ENCODE measurements around the gene HMGXB3. TPM values are rescaled to one million over a fixed set of nuclear protein-coding genes. Genes with fewer than 3 reads are reported as not detected.
A peak's percentile ranks its signal among the peaks of the same experiment; 100 is the strongest.

Gene HMGXB3
- total RNA-seq, 1 donor from 2014 or later = 50.4 TPM

DNA sequence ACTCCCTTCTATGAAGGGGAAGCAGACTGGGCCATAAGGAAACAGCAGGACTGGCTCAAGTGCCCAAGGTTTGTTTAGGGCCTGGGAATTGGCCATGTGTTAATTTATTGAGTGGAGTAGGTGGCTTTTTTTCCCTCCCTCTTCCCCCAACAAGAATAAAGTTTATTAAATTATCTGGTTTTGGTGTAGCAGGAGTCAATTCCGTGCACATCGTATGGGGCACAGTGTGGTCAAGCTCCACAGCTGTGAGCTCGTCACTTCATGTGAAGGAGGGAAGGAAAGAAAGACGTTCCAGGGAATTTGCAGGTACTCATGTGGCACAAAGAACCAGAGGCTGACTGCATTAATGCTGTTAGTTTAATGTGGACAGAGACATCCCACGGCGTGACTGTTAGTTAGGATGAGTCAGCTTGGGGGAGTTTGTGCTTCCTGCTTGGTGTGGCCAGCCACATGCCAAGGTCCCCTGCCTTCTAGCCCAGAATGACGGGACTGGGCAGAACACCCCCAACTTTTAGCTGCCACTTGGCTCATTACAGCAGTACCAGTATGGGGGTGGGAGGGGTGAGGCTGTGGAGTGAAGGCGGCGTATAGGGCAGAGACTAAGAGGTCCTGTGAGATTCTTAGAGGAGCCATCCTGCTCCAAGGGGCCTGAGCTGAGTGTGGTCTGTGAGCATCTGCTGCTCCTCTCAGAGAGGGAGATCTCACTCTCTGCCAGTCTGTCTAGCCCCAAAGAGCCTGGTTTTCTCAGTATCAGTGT lies 52.6 kb downstream of the HMGXB3 start:
- DNase-seq (ENCODE audit: low read depth) = peak; percentile 82

DNA sequence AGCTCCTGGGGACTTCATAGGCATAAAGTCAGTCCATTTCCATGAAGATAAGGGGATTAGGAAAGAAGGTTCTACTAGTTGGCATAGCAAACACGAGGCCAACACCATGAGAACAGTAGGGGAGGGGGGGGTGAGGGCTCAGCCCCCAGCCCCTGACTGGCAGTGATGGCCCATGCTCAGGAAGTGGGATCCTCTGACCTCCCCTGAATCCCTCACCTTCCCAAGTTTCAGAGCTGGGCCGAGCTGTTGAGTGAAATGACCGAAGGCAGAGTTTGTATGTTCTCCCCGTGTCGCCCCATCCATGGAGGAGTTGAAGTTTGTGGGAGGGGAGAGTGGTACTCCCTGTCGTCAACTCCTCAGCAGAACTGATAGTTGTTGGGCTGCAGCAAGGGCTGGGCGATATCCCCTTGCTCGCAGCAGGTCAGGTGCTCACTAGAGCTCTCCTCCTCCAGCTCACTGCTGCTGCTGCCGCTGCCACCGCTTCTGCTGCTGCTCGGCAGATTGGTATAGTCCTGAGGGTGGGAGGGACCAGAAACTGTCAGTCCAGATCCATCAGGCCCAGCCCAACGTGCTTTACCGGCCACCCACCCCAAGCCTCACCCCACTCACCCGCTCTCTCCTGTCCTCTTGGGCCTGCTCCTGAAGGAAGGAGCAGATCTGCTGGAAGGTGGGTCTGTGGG lies 53.3 kb downstream of the HMGXB3 start:
- no peak for DNase-seq (ENCODE audit: low read depth)

DNA sequence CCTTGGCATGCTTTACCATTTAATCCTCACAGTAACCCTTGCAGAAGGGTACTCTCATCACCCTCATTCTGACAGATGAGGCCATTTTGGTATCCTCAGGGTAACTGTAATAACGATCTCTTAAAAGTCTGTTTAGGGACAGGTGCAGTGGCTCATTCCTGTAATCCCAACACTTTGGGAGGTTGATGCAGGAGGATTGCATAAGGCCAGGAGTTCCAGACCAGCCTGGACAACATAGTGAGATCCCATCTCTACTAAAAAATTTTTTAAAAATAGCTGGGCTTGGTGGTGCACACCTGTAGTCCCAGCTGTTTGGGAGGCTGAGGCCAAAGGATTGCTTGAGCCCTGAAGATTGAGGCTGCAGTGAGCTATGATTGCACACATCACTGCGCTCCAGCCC lies 54.0 kb downstream of the HMGXB3 start:
- no peak for DNase-seq (ENCODE audit: low read depth)

DNA sequence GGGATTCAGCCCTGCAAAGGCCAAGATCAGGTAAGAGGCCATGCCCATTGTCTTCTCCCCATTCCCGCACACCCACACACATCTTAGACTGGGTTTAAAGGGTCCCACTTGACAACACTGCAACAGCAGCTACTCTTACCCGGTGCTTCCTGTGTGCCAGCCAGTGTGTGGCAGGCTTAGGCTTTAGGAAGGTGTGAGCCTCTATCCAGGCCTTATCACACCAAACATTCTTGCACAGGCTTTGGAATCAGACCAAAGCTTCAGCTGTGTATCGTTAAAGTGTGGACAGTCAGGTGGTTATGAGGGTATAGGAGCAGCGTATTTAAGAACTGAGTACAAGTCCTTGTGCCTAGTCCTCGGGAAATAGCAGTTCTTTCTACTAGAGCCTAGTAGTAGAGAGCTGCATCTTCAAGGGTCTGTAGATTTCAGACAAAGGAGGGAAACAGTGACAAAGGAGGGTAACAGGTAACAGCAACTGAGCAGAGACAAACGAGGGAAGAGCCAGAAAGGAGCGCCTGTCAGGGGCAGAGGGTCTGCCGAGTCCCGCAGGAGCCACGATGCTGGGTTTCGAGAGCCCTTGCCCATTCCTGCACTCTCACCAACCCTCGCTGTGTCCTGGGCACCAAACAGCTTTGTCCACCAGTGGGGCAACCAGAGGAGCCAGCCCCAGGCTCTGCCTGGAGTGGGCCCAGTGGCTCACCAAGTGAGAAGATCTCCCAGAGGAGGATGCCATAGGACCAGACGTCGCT lies 55.0 kb downstream of the HMGXB3 start:
- DNase-seq (ENCODE audit: low read depth) = no peak

DNA sequence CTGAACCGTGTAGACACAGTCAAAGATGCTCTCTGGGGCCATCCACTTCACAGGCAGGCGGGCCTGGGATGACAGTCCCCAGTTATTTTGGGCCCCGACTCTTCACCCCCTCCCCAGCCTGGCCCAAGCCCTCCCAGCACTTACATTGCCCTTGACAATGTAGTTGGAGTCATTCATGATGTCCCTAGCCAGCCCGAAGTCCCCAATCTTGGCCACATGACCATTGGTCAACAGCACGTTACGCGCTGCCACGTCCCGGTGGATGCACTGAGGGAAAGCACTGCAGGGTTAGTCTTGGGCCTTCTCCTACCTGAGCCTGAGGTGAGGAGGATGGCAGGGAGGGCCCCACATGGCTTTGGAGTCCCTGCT lies 55.5 kb downstream of the HMGXB3 start:
- no peak for DNase-seq (ENCODE audit: low read depth)

DNA sequence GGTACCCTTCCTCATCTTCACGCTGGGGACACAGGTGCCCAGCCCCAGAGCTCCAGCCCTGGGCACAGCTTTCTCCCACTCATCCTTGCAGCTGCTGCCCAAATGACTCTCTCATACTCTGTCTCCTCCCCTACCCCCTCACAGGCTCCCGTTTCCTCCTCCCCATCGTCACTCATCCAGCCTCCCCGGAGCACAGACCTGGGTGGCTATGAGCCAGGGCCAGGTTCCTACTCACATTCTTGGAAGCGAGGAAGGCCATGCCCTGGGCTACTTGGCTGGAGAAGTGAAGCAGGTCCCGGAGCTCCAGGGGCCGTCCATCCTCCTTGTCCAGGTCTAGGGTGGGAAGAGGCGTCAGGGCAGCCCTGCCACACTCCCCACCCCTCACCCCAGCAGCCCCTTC lies 56.5 kb downstream of the HMGXB3 start:
- no peak for DNase-seq (ENCODE audit: low read depth)

DNA sequence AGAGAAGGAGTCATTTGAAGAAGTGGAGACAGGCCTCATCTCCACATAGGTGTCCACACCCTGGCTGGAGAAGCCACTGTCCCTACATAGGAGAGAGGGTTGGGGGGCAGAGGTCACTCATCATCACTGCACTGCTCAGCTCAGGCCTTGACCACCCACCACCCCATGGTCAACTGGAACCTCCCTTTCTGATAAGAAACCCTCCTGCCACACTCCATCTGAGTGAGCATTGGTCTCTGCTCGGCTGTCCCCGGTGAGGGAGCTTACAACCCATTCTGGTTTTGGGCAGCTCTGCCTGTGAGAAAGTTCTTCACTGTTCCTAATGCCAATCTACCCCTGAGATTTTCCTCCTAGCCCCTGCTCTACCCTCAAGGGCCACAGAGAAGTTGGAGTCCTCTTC lies 57.0 kb downstream of the HMGXB3 start:
- DNase-seq (ENCODE audit: low read depth) = no peak

DNA sequence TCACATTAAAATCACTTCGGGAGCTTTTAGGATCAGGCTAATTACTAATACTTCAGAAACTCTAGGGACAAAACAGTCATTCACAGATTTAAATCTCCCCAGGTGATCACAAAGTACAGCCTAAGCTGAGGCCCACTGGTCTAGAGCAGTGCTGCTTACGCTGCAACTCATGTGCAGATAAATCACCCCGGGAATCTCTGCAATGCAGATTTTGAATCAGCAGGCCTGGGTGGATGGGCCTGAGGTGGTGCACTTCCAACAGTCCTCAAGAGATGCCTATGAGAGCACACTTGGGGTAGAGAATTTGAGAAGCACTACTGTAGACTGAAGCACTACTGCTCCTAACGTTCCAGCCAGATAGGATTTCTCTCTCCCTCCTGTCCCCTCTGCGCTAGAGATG lies 57.5 kb downstream of the HMGXB3 start:
- no peak for DNase-seq (ENCODE audit: low read depth)

DNA sequence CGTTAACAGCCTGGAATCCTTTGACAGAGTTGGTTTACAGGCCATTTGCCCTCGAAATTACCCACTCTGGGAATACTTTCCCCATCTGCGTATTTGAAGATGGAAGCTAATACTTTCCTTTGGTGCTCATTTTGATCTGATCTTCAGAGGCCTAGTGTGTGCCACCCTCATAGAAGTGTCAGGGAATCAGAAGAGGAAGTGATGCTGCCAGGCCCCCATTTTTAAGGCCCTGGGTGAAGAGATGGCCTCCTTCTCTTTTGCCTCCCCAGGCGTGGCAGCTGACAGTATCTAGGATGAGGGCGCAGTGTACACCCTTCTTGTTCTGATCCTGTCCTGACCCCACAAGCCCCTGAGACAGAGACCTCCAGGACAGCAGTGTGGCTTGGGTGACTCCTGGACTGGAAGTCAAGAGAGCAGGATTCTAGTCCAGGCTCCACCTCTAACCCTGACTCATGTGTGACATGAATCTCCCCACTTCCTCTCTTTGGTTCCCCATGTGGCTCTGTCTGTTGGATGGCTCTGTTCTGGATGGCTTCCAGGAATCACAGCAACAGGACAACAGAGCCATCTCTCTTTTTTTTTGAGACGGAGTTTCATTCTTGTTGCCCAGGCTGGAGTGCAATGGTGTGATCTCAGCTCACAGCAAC lies 58.1 kb downstream of the HMGXB3 start:
- peak; percentile 51 for DNase-seq (ENCODE audit: low read depth)

DNA sequence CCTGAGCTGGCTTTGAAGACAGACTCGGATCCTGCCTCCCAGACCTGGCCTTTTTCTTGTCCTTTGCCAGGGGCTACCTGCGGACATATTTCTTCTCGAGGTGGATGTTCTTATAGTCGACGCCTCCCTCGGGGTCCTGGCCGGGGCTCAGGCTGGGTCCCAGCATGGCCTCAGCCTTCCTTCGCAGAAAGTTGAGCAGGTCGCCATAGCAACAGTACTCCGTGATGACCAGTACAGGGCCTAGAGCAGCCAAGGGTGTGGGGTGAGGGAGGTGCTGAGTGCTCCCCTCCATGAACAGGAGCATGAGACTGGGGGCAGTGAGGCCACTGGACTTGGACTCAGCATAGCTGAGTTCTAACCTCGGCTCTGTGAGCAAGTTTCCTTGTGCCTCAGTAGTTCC lies 59.1 kb downstream of the HMGXB3 start:
- DNase-seq (ENCODE audit: low read depth) = no peak

DNA sequence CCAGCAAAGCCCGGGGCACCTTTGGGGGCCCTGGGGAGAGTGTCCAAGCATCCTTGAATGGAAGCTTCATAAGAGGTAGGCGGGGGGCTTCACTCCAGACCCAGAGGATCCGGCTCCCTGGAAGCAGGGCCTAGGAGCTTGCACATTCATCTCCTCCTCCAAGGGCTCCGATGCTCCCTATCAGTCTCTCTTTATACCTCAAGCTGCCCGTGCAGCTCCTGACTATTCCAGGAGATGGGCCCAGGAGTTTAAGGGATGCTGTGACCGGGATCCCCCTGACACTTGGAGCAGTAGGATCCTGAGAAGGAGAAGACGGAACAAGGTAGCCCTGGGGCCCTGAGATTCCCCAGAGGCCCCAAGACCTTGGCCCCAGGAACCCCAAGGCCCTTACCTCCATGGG lies 59.9 kb downstream of the HMGXB3 start:
- no peak for DNase-seq (ENCODE audit: low read depth)

DNA sequence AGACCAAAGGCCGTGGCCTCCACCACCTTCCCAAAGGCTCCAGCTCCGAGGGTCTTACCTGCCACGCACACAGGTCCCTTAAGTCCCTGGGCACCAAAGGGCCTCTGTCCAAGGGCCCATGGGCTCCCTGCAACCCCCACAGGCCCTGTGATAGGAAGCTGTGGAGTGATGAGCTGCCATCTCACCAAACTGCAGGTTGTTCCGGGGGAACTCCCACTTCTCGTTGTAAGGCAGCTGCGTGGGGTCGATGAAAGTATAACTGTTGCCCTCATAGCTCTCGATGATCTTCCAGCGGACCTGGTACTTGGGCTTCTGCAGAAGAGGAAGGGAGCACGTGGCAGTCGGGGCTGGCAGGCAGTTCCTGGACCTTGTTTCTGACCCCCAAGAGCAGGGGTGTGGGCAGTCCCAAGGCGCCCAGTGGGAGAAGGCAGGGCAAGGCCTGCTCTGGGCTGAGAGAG lies 61.0 kb downstream of the HMGXB3 start:
- DNase-seq (ENCODE audit: low read depth) = no peak

DNA sequence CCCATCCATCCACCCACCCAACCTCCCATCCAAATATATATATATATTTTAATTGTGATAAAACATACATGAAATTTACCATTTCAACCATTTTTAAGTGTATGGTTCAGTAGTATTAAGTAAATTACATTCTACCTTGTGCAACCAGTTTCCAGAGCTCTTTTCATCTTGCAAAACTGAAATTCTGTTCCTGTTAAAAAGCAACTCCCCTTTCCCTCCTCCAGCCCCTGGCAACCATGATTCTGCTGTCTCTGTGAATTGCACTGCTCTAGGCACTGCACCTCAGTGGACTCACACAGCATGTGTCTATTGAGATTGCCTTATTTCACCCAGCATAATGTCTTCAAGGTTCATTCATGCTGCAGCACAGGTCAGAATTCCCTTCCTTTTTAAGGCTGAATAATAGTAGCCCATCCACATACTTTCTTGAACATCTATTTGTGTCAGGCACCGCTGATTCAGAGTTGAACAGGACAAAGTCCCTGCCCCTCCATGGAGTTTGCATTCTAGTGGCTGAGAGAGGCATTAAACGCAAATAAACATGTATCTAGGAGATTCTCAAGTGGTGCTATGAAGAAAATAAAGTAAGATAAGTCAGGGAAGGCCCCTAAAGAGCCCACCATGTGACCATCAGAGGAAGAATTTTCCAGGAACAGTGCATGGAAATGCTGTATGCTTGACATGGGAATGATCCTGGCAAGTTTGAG lies 61.8 kb downstream of the HMGXB3 start:
- DNase-seq (ENCODE audit: low read depth) = no peak

DNA sequence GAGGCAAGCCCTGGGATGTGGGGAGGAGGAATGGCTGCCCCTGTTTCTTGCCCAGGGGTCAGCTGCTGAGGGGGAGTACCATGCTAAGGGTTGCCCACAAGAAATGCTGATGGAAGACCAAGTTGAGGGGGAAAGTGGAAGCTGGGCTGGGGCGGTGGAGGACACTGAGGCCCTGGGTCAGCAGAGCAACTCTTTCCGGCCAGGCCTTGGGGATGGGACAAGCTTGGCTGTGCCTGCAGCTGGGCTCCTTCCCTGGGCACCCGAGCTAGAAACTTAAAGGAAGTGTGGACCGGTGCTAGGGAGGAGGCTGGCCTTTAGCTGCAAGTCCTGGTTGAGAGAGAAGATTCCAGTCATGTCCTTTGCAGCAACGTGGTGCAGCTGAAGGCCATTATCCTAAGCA lies 63.1 kb downstream of the HMGXB3 start:
- no peak for DNase-seq (ENCODE audit: low read depth)

DNA sequence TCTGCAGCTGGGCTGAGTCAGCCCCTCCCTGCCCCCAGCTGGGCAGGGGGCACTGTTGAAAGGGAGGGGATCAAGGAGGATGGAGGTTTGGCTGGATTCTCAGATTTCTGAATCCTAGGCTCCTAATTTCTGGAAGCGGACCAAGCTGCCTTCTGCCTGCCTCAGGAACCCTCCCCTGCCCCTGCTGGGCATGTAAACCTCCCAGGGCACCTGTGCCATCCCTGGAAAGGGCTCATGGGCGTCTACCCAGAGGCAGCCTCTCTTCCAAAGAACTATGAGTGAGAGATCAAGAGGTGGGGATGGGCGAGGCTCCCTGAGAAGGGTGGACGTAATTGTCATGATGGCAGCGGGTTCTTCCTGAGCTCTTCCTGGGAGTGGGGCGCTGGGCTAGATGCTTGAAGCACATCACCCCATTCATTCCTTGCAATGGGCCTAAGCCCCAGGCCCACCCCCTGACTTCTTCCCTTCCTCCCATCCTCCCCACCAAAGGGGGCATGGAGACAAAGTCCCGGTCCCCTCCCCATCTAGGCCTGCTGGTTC lies 64.2 kb downstream of the HMGXB3 start:
- no peak for DNase-seq (ENCODE audit: low read depth)

DNA sequence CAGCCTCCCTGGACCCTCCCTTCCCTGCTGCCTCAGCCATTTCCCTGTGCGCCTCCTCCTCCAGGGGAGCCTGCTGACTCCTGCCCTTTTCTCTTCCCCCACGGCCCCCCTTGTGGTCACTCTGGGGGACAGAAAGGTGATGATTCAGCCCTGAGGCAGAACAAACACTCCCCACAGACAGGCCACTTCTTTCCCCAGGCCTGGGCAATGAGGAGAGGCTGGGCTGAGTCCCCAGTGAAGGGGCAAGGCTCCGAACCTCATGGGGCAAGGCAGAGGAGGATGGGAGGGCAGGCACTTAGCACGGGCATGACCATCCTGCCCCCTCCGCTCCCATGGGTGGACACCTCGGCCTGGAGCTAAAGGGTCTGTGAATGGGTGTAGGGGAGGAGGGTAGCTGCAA lies 64.8 kb downstream of the HMGXB3 start:
- peak; percentile 40 for DNase-seq (ENCODE audit: low read depth)

DNA sequence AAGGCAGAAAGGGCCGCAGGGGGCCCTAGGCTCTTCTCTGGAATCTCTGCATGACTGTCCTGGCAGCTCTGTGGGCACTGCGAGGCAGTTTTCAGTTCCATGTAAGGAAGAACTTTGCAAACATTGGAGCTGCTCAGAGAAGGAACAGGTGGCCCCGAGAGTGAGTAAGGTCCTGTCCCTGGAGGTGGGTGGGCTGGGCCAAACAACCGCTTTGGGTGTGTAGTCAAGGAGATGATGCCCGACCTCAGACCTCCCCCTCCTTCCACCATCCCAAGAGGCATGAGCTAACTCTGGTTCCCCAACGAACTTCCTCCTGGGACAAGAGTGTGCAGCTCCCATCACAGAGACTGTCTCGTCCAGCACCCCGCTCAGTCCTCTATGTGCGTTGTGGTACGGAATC lies 65.3 kb downstream of the HMGXB3 start:
- no peak for DNase-seq (ENCODE audit: low read depth)

DNA sequence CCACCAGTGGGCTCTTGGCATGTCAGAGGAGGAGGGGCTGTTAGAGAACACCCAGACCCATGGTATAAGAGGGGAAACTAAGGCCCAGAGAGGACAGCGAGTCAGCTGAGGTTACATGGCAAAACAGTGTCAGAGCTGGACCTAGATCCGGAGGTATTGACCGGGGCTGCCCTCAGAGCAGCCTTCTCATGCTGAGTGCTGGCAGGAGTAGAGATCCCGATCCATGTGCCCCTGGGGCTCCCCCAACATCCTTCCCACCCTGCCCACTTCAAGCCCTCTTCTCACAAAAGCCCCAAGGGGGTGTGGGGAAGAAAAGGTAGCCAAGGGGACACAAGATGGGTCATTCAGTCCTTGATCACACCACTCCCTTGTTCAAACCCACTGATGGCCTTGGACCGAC lies 65.9 kb downstream of the HMGXB3 start:
- DNase-seq (ENCODE audit: low read depth) = no peak

DNA sequence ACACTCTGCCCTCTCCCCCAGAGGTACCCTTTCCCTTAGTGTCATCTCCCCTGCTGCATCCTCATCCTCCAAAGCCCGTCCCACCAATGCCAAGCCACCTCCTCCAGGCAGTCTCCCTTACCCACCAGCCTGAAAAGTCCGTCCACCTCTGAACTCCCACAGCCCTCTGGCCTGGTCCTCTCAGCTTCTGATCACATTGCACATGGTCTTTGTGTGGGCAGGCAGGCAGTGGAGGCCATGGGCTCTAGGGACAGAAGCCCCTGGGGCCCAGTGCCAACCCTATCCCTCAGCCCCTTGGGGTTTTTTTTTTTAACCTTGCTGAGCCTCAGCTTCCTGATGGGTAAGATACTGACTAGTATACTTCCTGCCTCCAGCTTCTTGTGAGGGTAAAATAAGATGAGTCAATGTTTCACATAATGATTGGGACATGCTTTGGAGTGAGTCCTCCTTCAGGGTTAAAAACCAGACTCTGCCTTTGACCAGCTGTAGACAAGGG lies 66.4 kb downstream of the HMGXB3 start:
- DNase-seq (ENCODE audit: low read depth) = peak; percentile 77

DNA sequence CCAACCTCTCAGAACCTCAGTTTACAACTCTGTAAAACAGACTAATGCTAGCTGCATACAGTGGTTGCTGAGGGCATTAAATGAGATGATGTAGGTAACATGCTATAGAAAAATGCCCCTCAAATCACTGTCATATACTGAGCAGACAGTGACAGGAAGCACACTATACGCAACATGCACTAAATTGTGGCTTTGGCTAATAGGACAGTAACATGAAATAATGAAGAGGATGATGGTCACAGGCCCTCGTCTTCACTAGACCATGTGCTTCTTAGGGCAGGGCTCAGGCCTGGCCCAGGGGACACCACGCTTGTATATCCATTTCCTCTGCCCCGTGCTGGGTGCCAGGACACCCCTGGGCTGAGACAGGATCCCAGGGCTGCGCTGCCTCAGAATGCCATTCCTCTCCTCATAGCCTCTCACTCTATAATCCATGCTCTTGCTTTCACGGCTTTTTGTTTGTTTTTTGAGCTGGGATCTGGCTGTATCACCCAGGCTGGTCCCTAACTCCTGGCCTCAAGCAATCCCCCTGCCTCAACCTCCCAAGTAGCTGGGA lies 66.9 kb downstream of the HMGXB3 start:
- DNase-seq (ENCODE audit: low read depth) = no peak

DNA sequence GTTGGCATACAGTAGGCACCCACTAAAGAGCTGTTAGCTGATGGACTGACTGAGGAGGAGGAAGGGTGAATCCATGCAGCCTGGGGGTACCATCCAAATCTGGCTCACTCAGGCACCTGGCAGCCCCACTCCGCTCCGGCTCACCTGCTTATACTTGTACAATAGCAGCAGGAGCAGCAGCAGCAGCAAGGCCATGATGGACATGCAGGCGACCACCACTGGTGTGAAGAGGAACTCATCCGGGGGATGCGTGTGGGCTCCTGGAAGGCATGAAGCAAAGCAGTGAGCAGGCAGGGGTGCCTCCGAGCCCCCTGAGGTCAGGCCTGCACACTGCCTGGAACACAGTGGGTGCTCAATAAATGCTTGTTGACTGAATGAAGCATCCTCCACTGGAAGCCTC lies 67.5 kb downstream of the HMGXB3 start:
- no peak for DNase-seq (ENCODE audit: low read depth)

Data from renal cortical epithelial cell (primary cell).